Measurements from ENCODE around the gene DNAH9.

Gene DNAH9

DNA sequence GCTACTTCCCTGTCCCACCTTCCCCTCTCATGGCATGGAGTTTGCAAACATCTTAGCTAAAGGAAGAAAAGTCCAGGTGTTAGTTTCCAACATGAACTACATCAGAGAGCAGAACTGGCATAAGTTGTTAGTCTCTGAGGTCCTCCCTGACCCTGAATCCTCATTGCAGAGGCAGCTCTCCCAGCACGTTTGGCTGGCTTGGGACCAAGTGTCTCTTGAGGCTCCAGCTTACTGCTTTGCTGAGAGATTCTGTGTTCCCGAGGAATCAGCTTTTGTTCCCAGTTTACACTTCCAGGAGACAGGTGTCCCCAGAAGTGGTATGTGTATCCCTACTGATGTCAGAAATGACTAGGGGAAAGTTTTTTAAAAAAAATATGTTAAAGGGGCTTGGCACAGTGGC lies 14.7 kb downstream of the DNAH9 start:
- no peak for DNase-seq

DNA sequence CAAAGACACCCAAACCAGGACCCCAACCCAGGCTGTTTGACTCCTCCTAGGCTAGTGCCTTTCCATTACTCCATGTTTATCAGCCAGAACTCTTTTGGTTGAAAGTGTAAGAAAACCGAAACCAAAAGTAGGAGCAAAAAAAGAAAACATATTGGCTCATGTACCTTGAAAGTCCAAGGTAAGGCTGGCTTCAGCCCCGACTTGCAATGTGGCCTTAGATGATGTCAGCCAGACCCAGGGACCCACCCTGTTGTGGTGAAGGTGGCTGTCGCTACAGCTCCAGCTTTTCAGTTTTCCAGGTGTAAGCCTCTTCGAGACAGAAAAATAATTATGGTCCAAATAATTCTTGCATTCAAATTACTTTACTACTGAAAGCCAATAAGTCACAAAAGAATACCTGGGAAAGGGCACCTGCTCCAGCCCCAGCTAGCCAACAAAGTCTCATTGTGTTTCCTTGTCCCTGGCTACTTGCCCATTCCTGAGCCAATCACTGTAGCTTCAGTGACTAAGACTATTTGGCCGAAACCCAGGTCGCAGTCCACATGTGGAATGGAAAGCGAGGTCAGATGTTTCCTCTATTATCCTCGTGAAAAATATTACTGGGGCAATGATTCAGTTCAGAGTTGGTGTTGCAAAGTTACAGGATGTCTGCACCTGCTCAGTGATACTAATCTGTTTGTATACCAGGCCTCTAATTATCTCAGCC lies 20.7 kb downstream of the DNAH9 start:
- DNase-seq: no peak

DNA sequence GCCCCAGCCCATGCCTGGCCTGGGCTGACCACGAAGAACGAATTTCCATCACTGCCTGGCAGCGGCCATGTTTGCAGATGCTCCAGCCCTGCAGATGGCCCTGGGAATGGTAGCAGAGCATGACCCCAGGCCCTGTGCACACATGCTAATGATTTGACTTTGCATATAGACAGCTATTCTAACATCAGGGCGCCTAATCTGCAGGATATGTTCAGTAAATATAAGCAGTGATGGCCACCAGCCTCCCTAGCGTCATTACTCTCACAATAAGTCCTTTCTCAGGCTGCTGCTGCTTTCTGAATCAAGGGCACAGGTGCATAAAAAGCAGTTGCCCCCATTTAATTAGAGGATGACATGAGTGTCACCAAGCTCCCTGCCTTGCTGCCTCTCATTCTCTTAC lies 24.2 kb downstream of the DNAH9 start:
- DNase-seq: no peak

DNA sequence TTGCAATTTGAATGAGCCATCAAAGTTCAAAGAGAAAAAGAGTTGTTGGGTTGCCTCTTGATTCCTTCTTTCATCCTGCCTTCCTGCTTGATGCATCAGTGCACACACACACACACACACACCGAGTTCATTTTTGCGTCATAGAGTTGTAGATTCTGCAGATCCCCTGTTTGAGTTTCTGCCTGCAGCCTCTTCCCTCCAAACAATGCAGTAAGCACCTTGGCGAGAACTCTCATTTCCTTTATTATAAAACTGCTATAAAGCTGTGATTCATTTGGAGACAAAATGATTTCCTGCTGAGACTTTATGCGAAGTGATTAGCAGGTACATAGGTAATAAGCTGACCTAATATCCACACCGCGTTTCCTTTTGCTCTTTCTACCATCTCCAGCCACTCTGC lies 26.7 kb downstream of the DNAH9 start:
- no peak for DNase-seq

DNA sequence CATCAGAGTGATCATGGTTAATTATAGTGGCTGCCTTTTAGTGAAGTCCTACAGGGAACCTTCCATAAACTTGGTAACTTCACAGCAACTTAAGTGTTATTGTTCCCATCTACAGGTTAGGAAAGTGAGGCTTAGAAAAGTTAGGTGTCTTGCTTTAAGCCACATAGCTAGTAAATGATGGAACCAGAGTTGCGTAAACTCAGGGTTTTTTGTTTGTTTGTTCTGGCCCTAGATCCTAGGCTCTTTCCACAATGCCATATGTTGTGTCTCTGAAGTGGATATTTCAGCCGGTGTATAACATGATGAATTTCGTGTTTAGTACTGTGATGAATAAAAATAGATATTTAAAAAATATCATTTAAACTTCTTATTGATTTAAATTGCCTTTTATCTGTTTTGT lies 27.6 kb downstream of the DNAH9 start:
- no peak for DNase-seq

DNA sequence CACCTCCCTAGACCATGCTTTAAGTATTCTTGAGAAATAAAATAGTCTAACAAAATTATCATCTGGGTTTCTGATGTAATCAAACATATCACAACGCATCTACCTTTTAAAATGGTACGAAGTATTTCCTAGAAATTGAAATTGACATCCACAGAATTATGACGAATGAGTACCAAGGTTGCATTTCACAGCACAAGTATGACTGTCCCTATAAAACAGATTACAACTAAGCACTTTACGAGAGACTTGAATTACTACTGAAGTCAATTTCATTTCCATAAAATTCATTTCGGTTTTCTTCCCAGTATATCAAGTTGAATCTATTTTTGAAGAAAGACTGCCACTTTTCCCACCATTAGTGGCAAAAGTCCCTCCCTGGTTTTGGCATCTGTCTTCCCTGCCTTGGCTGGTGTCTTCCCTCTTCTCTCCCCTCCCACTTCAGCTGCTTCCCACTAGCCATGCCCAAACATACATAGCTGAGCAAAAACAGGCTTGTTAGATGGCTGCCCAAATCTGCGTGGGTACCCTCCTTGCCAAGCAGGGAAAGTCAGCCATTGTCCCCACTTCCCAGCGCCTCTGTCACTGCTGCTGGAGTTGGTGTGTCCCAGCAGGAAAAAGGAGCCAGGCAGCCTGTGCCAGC lies 29.2 kb downstream of the DNAH9 start:
- DNase-seq: no peak

DNA sequence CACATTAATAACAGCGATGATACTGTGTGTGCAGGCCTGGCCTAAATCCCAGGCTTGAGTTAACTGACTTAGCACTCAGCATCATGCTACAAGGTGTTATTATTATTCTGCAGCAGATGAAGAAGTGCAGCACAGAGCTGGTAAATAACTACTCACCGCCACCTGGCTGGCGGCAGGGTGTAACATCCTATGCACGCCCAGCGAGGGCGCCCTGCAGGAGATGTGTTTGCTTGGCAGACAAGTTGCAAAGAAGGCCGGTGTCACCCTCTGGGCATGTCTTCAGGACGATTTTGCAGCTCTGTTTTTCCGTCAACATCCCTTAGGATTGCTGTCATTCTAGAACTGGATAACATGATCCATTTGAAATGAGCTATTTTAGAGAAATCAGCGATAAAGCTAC lies 30.1 kb downstream of the DNAH9 start:
- no peak for DNase-seq

DNA sequence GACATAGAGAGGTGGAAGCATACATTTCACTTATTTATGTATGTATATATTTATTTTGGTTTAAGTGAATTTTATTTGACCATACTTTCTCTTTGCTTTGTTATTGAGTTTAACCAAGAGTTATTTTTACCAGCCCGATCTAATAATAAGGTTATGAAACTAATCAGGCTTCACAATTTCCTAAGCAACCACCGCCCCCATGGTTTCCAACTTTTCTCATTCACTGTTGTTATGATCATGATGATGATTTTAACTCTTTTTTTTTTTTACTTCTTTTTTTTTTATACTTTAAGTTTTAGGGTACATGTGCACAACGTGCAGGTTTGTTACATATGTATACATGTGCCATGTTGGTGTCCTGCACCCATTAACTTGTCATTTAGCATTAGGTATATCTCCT lies 30.6 kb downstream of the DNAH9 start:
- no peak for DNase-seq

DNA sequence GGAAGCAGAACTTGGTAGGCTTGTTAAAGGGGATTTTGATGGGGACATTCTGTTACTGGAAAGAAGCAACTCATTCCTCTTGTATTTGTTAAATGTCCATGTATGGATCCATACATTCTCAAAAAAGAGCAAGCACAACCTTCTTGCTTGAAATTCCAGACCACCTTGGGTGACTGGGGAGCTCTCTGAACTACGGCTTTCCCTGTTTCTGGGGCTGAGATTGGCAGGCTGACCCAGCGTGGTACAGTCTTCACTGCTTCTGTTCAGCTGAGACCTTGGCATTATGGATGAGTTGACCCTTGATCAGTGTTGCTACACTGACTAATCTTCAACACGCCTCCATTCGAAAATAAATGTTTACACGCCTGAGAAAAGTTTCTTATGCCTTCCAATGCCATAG lies 38.5 kb downstream of the DNAH9 start:
- no peak for DNase-seq

DNA sequence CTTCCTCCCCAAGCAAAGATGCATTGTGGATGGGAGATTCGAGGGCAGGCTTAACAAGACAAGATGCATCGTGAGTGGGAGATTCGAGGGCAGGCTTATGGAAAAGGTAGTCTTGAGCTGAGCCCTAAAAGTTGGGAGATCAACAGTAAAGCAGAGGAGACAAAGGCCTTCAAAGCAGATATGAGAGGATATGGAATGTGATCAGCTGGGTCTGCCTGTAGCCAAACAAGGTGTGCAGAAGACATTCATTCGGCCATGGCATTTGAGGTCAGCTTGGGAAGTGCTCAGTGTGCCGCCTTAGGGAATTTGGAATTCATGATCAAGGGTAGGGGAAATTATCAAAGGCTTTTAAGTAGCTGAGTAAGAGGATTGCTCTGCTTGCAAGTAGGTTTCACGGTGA lies 39.5 kb downstream of the DNAH9 start:
- DNase-seq: no peak

DNA sequence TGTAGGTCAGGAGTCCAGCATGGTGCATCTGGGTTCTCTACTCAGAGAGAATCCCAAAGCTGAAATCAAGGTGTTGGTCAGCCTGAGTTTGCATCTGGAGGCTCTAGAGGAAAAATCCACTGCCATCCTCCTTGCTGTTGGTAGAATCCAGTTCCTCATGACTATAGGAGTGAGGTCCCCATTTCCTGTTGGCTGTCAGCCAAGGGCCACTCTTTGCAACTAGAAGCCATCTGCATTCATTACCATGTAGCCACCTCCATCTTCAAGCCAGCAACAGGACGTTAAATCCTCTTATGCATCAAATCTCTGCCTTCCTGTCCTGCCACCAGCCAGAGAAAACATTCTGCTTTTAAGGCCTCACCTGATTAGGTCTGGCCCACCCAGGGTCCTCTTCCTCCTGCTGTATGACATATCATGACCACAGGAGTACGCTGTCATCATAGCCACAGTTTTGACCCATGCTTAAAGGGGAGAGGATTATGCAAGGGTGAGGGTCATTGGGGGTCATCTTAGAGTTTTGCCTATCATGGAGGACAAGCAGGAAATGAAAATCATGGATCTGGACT lies 40.5 kb downstream of the DNAH9 start:
- no peak for DNase-seq

DNA sequence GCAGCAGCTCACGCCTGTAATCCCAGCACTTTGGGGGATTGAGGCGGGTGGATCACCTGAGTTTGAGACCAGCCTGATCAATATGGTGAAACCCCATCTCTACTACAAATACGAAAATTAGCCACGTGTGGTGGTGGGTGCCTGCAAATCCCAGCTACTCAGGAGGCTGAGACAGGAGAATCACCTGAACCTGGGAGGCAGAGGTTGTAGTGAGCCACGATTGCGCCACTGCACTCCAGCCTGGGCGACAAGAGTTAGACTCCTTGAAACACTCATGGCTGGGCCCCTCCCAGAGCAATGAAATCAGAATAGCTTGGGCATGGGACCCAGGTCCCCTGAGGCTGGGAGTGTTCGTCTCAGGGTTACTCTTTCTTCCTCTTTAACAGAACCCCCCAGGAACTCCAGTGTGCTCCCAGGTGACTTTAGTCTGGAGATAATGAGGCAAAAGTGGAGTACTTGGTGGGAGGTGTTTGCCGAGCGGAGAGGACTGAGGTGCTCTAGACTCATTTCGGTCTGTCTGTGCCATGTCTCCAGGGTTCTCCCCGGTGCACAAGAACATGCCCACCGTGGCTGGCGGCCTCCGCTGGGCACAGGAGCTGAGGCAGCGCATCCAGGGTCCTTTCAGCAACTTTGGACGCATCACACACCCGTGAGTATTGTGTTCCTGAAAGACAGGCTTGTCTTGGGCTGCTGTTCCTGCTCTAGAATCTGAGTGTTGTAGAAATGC lies 41.6 kb downstream of the DNAH9 start:
- DNase-seq: no peak

DNA sequence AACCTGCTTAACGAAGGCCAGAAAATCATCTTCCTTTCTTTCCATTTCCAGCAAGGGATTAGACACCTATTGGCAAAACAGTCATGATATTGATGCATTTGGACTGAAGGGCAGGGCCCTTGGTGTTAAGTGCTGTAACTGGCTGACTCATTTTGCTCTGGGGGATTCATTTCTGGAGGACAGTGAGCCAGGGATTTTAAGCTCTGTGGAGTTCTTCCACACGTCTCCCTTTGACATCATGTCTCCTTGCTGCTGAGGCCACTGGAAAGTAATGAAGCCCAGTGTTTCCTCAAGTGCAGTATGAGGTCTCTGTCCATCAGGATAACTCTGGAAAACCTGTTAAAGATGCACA lies 42.2 kb downstream of the DNAH9 start:
- no peak for DNase-seq

DNA sequence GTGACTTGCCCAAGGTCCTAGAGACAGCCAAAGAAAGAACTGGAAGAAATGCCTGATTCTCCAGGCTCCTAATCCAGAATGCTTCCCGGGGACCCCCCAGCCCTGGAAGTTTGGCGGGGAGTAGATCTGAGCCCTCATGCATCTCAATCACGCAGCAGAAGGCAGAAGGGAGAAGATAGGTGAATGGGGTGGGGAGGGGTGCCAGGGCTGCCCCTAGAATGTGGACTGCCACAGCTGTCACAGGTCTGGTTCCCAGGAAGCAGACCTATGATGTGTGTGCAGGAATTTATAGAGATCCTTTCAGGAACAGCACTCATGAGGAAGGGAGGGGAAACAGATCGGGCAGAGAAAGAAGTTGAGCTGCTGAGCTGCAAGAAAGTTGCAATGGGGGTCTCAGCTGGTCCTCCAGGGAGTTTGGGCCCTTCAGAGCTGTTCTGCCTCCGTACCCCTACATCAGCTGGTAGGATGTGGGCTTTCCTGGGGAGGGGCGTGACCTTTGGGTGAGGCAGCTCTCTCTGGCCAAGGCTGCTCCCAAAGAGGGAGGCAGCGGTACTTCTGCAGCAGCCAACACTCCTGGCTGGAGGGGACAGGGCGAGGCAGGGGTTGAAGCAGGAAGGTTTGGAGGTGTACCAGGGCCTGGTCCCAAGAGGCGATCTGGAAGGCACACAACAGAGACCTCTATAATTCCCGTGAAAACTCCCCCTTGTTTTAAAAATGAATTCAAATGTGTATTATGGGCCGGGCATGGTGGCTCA lies 43.4 kb downstream of the DNAH9 start:
- no peak for DNase-seq

DNA sequence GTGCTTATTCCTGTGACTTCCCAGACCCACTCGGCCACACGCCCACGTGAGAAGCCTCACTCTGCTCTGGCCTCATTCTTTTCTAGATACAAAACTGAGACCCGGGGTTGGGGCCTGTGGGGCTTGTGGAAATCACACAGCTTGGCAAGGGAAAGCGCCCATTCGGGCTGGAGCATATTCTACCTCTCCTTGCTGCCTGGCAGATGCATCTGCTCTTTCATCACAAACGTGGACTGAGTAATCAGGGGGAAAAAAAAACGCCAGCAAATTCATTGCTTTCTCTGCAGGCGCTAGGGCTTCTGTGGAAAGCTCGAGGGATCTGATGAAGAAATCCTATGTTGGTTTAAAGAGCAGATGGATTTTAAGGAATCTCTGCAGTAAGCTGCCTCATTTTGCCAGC lies 44.4 kb downstream of the DNAH9 start:
- DNase-seq: no peak

DNA sequence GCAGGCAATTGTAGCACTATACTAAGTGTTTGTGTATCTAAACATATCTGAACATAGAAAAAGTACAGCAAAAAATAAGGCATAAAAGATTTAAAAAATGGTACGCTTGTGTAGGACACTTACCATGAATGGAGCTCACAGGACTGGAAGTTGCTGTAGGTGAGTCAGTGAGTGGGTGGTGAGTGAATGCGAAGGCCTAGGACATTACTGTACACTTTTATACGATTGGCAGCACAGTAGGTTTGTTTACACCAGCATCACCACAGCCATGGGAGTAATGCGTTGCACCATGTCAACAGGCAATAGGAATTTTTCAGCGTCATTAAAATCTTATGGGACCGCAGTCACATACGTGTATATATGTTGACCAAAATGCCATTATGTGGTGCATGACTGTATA lies 45.6 kb downstream of the DNAH9 start:
- no peak for DNase-seq

DNA sequence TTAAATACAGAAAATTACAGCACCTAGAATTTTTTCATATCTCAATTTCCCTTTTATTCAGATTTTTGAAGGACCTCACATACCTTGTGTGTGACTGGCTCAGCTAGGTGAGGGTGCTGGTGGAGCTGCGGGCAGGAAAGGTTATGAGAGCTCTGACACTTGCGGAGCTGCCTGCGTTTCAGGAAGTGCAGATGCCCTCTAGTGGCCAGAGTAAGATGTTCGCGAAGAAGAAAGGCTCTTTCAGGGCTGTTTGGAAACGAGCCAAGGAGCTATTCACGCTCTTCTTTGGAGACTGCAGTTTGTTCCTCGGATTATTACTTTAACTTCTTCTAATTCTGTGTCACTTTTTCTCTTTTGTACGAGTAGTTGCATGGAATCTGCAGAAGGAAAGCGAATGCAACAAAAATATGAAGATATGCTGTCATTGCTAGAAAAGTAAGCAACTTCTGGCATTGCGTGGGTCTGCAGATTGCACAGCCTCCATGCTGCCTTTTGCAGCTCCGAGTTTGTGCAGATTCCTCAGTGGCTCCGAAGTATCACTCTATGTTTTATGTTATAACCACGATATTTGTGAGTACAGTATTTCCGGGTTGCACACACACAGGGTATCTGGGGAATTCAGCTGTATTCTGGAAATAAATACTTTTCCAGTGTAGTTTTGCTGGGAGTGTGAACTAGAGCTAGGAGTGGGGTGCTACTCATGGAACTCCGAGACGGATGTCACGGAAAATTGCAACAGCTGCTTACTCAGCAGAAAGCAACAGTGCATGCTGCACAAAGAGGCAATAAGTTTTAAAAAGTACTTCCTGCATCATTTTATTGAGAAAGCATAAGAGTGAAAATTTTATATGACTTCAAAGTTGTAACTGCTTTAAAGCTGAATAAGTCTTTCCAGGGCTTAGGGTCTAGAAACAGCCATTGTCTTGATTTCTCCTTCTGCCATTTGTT lies 46.3 kb downstream of the DNAH9 start:
- DNase-seq: peak; percentile 71

DNA sequence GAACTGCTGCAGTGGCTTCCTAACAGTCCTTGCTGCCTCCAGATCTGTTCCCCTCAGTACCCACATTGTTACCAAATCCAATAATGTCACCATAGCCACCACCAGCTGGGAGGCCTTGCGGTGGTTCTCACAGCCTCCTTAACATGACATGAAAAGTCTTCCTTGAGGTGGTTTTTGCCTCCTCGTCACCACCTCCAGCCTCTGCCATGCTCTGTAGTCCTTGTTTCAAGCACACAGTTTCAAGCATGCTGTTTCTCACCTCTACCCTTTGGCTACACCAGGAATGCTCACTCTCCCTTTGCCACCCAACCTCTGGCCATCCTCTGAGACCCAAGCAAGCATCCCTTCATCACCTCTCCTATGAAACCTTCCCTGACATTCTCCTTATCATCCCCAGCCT lies 47.2 kb downstream of the DNAH9 start:
- no peak for DNase-seq

DNA sequence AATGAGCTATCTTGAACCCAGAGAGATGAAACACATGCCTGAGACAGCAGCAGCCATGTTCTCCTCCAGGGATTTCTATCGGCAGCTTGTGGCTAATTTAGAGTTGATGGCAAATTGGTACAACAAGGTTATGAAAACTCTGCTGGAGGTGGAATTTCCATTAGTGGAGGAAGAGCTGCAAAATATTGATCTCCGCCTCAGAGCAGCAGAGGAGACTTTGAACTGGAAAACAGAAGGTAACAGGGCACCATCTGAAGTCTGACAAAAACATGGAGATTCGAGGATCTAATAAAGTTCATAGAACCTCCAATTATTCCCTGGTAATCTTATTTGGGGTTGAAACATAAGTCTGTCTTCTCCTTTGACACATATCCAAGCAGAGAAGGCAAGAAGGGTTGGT lies 52.8 kb downstream of the DNAH9 start:
- DNase-seq: no peak

DNA sequence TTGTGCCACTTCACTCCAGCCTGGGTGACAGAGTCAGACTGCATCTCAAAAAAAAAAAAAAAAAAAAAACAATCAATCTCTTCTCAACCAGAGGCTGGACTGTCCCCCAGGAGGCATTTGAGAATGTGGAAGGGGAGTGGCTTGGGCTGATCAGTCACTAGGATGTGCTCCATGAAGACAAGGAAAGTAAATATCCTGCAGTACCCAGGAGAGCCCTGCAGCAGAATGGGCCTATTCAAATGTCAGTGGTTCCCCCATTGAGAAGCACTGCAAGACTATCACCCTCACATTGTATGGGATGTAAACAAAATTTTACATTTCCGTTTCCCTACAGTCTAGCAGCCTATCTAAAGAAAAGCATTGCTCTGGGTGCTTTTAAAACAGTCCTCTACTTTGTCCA lies 70.3 kb downstream of the DNAH9 start:
- no peak for DNase-seq

DNA sequence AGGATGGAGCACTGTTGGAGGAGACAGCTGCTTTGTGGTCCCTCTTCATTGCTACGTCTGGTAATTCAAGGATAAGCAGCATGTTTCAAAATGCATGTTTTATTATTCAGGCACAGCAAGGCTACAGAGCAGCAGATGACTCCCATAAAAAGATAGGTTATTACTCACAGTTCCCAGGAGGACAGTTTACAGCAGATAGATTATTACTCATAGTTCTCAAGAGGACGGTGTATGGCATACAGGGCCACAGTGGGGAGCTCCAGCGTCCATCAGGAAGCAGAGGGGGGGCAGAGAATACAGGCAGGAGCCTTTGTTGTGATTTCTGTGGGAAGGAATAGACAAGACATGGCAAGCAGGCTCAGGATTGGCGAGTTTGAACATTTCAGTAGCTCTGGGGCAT lies 72.9 kb downstream of the DNAH9 start:
- no peak for DNase-seq

DNA sequence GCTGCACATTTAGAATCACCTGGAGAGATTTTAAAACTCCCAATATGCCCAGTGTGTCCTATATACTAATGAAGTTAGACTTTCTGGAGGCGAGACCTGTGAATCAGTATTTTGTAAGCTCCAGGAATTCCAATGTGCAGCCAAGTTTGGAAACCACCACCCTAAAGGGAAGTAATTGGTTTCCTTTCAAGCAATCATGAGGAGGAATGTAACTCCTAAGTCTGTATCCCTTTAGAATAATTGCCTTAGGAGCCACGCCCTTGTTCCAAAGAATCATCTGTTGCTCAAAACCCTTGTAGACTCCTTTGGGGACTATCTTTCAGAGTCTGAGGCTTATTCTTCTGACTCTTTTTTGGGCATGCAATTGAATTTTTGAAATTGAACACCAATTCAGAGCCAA lies 84.4 kb downstream of the DNAH9 start:
- DNase-seq: no peak
